ENCODE results near the gene CDH26.

CDH26 gene

GRCh38 chr20:60009318-60009717, 51.1 kb downstream of the CDH26 start:
- TF ChIP-seq, protein P1, sequence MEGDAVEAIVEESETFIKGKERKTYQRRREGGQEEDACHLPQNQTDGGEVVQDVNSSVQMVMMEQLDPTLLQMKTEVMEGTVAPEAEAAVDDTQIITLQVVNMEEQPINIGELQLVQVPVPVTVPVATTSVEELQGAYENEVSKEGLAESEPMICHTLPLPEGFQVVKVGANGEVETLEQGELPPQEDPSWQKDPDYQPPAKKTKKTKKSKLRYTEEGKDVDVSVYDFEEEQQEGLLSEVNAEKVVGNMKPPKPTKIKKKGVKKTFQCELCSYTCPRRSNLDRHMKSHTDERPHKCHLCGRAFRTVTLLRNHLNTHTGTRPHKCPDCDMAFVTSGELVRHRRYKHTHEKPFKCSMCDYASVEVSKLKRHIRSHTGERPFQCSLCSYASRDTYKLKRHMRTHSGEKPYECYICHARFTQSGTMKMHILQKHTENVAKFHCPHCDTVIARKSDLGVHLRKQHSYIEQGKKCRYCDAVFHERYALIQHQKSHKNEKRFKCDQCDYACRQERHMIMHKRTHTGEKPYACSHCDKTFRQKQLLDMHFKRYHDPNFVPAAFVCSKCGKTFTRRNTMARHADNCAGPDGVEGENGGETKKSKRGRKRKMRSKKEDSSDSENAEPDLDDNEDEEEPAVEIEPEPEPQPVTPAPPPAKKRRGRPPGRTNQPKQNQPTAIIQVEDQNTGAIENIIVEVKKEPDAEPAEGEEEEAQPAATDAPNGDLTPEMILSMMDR (IDR thresholded peaks at IDR 0.05; ENCODE audit: insufficient read depth, low read length) = no peak
- no peak for TF ChIP-seq POLR2AphosphoS5 (IDR thresholded peaks at IDR 0.05; ENCODE audit: low read depth)
- H3K27ac ChIP-seq (replicated peaks) = no peak overlapping the region
- DNase-seq (ENCODE audit: low read depth in 1 of 2, low spot score in 1 of 2) = no peak

GRCh38 chr20:60009826-60010616, 51.8 kb downstream of the CDH26 start:
- no peak for DNase-seq (ENCODE audit: low read depth in 1 of 2, low spot score in 1 of 2)
- TF ChIP-seq GABPA (IDR thresholded peaks at IDR 0.05; ENCODE audit: low read depth) (no peak), REST (IDR thresholded peaks at IDR 0.05; ENCODE audit: insufficient replicate concordance, low read depth) (no peak)
- TF ChIP-seq, protein P1 (IDR thresholded peaks at IDR 0.05; ENCODE audit: insufficient read depth, low read length) = no peak
- H3K4me3 ChIP-seq (replicated peaks; ENCODE audit: insufficient read depth, low read length) = no peak overlapping the region

More at GRCh38 chr20:60009318-60009717, 51.1 kb downstream of the CDH26 start:
- H3K4me3 ChIP-seq (replicated peaks; ENCODE audit: insufficient read depth, low read length) = no peak overlapping the region
- no peaks in the 10 kb centered on the region for H3K27me3 ChIP-seq (ENCODE audit: insufficient read depth, poor library complexity, severe bottlenecking)

DNA sequence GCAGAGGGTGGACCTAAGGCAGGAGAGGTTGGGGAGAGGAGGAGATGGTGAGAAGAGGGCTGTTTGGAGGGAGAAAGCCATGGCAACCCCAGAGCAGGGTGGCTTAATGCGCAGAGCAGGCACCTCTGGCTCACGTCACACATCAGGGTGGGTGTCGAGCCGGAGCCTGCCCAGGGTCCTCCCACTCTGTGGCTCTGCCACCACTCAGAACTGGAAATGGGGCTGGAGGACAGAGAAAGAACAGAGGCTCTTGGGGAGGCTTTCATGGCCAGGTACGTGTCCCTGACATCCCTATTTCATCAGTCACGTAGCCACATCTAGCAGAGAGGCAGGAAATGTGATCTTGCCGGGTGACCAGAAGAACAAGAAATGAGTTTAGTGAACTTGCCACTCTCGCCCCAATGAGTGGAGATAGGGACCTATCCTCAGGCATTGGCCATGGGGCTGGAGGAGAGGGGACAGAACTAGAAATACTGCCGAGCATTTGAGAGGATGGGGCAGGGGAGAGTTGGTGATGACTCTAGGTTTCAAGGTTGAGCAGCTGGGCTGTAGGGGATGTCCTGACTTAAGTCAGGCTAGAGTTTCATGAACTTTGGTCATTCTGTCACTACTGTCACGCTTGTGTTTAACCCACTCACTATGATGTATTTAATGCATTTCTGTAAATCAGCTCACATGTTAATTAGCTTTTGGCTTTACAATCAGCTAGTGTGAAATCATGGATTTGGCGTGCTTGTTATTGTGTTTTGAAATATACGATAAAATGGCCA, 52.7 kb downstream of the CDH26 start:
- Histone ChIP-seq H3K27ac (replicated peaks) (no peak overlapping the region), H3K4me3 (replicated peaks; ENCODE audit: insufficient read depth, low read length) (no peak overlapping the region), H3K27me3 (ENCODE audit: insufficient read depth, poor library complexity, severe bottlenecking) (no peaks in the 10 kb centered on the region)
- DNase-seq (ENCODE audit: low read depth in 1 of 2, low spot score in 1 of 2) = no peak
- TF ChIP-seq, protein P1 (IDR thresholded peaks at IDR 0.05; ENCODE audit: insufficient read depth, low read length) = no peak

More at GRCh38 chr20:60009826-60010616, 51.8 kb downstream of the CDH26 start:
- Histone ChIP-seq H3K27ac (replicated peaks) (no peak overlapping the region), H3K27me3 (ENCODE audit: insufficient read depth, poor library complexity, severe bottlenecking) (no peaks in the 10 kb centered on the region)

DNA sequence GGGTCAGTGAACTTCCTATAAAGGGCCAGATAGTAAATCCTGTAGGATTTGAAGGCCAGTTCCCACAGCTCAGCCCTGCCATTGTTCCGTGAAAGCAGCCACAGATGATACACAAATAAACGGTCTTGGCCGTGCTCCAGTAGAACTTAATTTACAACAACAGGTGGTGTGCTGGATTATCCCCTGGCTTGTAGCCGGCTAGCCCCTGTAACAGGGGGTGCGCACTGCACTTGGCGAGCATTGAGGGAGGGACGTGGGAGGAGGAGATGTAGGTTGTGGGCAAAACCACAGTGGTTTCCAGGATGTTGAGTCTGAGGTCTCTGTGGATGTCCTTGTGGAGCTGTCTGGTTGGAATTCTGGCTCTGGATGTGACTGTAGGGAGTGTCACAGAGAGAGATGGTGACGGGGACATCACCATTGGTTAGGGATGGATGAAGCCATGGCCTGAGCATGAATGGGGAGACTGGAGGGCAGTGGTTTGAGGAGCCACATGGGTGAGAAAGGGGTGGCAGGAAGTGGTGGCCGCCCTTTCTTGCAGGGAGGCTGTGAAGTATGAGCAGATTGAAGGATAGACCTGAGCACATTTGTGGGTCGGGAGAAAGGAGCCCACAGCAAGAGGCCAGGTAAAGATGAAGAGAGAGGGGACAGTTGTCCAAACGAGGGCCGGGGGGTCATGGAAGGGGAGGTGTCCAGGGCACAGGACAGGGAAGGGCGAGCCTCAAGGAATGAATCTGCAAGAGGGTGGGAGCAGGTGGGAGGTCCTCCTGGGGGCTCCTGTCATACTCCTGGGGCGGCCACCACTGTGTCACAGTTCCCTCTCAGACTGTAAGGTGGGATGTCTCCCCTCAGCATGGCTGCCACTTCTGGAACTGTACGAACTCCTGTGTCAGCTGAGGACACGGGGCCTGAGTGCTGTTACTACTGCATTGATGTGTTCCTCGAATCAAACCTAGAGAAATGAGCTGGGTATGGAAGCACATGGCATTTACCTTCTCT, 53.6 kb downstream of the CDH26 start:
- no peaks in the 10 kb centered on the region for H3K27me3 ChIP-seq (ENCODE audit: insufficient read depth, poor library complexity, severe bottlenecking)
- no peak overlapping the region for H3K4me3 ChIP-seq (replicated peaks; ENCODE audit: insufficient read depth, low read length)
- H3K27ac ChIP-seq (replicated peaks) = no peak overlapping the region
- no peak for DNase-seq (ENCODE audit: low read depth in 1 of 2, low spot score in 1 of 2)
- no peak for TF ChIP-seq GABPA (IDR thresholded peaks at IDR 0.05; ENCODE audit: low read depth)
- no peak for TF ChIP-seq SPI1 (IDR thresholded peaks at IDR 0.05; ENCODE audit: borderline replicate concordance, low read depth)
- TF ChIP-seq, protein P1 (IDR thresholded peaks at IDR 0.05; ENCODE audit: insufficient read depth, low read length) = no peak
- no peak for TF ChIP-seq REST (IDR thresholded peaks at IDR 0.05; ENCODE audit: insufficient replicate concordance, low read depth)
- TF ChIP-seq POLR2AphosphoS5 (IDR thresholded peaks at IDR 0.05; ENCODE audit: low read depth) = no peak
